Stomach (tissue), 9 donors: ENCODE measurements around the gene ADH4. TPM values are rescaled to one million over a fixed set of nuclear protein-coding genes. Genes with fewer than 3 reads are reported as not detected.

Experiments
- DNase-seq, 2 donors: peaks; one replicate each; pipeline versions ENCODE4 v3.0.0 to v3.0.0-alpha.2; 2013 to 2019
- H3K27ac ChIP-seq, 5 donors: fragments of 200-600 bp in 4 of 5; sonication (generic) in 4 of 5; one replicate each; pipeline ENCODE4 v1.5.1; 2013 to 2019; ENCODE audit warnings: mild to moderate bottlenecking in 1 of 5, moderate library complexity in 1 of 5
- H3K27me3 ChIP-seq, 3 donors: fragments of 200-600 bp; sonication (generic); one replicate each; pipeline ENCODE4 v1.5.1; 2017 to 2019; ENCODE audit warnings: mixed run types in 1 of 3
- H3K36me3 ChIP-seq, 4 donors: fragments of 200-600 bp; sonication (generic); 1 replicate in 3 of 4; 2 replicates in 1 of 4; pipeline ENCODE4 v1.5.1; 2016 to 2019
- H3K4me1 ChIP-seq, 4 donors: fragments of 200-600 bp; sonication (generic); one replicate each; pipeline ENCODE4 v1.5.1; 2016 to 2019
- H3K4me3 ChIP-seq, 4 donors: fragments of 200-600 bp; sonication (generic) in 3 of 4; one replicate each; pipeline ENCODE4 v1.5.1; 2016 to 2019; ENCODE audit warnings: mild to moderate bottlenecking in 1 of 4
- H3K9me3 ChIP-seq, 4 donors: fragments of 200-600 bp; sonication (generic); one replicate each; pipeline ENCODE4 v1.5.1; 2016 to 2019
- EP300 ChIP-seq: sonication (generic); formaldehyde crosslinking; IDR thresholded peaks from one replicate; pipeline ENCODE4 v1.6.1; 2017; ENCODE audit warnings: antibody characterized with exemption
- POLR2A ChIP-seq, 4 donors: fragments of 450-650 bp; IDR thresholded peaks; one replicate each; pipeline ENCODE4 v1.6.1; 2016; ENCODE audit warnings: antibody characterized with exemption in 4 of 4, control low read depth in 2 of 4, mild to moderate bottlenecking in 1 of 4, moderate library complexity in 1 of 4
- POLR2AphosphoS5 ChIP-seq, 3 donors: sonication (generic); formaldehyde crosslinking; IDR thresholded peaks; one replicate each; pipeline ENCODE4 v1.6.1; 2016; ENCODE audit warnings: antibody characterized with exemption in 3 of 3
- WGBS, 5 donors: extraction: QIAGEN DNeasy Blood & Tissue Kit in 3 of 5; methylation state at CpG; one replicate each; pipeline versions ENCODE4 v1.1.5 to v1.1.7; 2013 to 2018; 5-methylcytosine and 5-hydroxymethylcytosine counted together
- intact Hi-C: fragments of 100-400 bp; cut with DNase I; formaldehyde crosslinking; loops from one replicate; pipeline ENCODE4 v1.15.1; 2023; ENCODE audit warnings: low total_unique reads
- polyA plus RNA-seq, 3 donors: library from polyadenylated mRNA; stranded (reverse); fragments of 200-250 nt; gene quantifications; one replicate each; pipeline ENCODE4 v1.2.3, GENCODE V29; 2013
- total RNA-seq, 5 donors: library from RNA; depleted of rRNA; stranded (reverse); fragments of >200 nt; gene quantifications; one replicate each; pipeline versions ENCODE4 v1.1.0 to v1.2.3, GENCODE V29; 2014 to 2016
- TF ChIP-seq, protein P1 (sequence below), 7 experiments: fragments of 450-650 bp in 4 of 7; fragments of 200-600 bp in 3 of 7; sonication (generic) in 3 of 7; IDR thresholded peaks; one replicate each; pipeline ENCODE4 v1.5.1; 2016 to 2019; ENCODE audit warnings: antibody characterized with exemption in 7 of 7, control low read depth in 2 of 7, mild to moderate bottlenecking in 1 of 7
- donor health status: healthy with polysubstance abuse.
- donor health status: Bipolar disorder and iron deficiency.
- donor health status: healthy.

Gene ADH4
- total and polyA plus RNA-seq, 8 donors, result 0.25 to 1.8 (median 0.50) TPM; not detected in 5

DNA sequence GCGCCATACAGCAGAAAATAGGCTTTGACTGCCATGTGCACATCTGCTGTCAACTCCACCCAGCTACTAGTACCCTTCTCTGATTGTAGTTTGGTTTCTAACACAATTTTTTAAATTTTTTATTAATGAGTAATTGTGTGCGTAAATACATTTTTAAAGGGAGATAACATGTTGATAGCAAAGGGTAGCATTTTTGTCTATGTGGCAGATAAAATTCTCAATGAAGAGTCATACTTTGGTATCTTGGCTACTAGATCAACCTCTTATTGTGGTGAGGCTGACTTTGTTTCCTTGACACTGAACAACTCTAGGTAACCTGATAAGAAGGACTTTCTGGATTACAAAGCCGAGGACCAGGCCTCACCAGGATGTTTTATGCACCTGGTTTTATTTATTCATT, 9.5 kb downstream of the ADH4 start:
- intact Hi-C loops, result no loop called here
- Histone ChIP-seq H3K36me3 (no peaks in the 10 kb centered on the region), H3K4me3 (no peak overlapping the region), H3K27me3 (no peaks in the 10 kb centered on the region), H3K4me1 (no peaks in the 10 kb centered on the region), H3K9me3 (no peaks in the 10 kb centered on the region), H3K27ac (no peak overlapping the region)
- TF ChIP-seq POLR2A (IDR thresholded peaks at IDR 0.05) (no peak), EP300 (no peak), POLR2AphosphoS5 (IDR thresholded peaks at IDR 0.05) (no peak)
- TF ChIP-seq, protein P1, sequence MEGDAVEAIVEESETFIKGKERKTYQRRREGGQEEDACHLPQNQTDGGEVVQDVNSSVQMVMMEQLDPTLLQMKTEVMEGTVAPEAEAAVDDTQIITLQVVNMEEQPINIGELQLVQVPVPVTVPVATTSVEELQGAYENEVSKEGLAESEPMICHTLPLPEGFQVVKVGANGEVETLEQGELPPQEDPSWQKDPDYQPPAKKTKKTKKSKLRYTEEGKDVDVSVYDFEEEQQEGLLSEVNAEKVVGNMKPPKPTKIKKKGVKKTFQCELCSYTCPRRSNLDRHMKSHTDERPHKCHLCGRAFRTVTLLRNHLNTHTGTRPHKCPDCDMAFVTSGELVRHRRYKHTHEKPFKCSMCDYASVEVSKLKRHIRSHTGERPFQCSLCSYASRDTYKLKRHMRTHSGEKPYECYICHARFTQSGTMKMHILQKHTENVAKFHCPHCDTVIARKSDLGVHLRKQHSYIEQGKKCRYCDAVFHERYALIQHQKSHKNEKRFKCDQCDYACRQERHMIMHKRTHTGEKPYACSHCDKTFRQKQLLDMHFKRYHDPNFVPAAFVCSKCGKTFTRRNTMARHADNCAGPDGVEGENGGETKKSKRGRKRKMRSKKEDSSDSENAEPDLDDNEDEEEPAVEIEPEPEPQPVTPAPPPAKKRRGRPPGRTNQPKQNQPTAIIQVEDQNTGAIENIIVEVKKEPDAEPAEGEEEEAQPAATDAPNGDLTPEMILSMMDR (IDR thresholded peaks at IDR 0.05), result no peak
- 53 to 87% (median 71%) methylated on average over 3 of the region's 3 CpGs for WGBS, 5 donors
- no peak for DNase-seq

DNA sequence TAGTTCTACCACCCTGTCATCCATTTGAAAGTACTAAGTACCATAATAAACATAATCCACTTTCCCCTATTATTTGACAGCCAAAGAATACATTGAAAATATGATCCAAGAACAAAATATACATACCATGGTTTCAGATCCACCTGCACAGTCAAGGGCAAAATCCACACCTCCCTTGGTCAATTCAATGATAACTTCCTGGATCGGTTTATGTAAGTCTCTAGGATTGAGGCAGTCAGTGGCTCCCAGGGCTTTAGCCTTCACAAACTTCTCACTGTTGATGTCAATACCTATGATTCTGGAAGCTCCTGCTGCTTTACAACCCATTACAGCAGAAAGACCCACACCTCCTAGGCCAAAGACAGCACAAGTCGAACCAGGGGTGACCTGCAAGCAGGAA, 12.7 kb downstream of the ADH4 start:
- H3K36me3 ChIP-seq, result no peaks in the 10 kb centered on the region
- H3K27me3 ChIP-seq, result no peaks in the 10 kb centered on the region
- TF ChIP-seq EP300 (no peak), POLR2AphosphoS5 (IDR thresholded peaks at IDR 0.05) (no peak), POLR2A (IDR thresholded peaks at IDR 0.05) (no peak)
- TF ChIP-seq, protein P1 (IDR thresholded peaks at IDR 0.05), result no peak
- no peak overlapping the region for H3K4me3 ChIP-seq
- 40 to 90% (median 75%) methylated on average over 2 of the region's 2 CpGs for WGBS, 5 donors
- H3K27ac ChIP-seq, result no peak overlapping the region
- no peaks in the 10 kb centered on the region for H3K4me1 ChIP-seq
- intact Hi-C loops, result no loop called here
- no peak for DNase-seq
- H3K9me3 ChIP-seq, result no peaks in the 10 kb centered on the region

DNA sequence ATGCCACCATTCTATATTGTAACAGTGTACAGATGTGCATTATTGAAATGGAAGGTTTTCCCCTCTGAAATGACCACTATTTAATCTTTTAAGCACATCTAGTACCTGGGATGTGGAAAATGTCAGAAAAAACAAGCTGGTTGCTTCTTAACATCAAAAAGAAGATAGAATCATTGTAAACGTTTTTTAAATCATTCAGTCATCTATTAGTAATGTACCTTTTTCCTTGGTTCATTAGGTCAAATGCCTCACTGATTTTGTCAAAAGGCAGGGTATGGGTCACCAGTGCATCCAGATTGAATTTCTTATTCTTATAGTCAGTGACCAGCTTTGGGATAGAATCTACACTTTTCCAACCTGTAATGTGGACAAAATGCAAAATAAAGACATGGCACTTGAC, 17.7 kb downstream of the ADH4 start:
- no peaks in the 10 kb centered on the region for H3K9me3 ChIP-seq
- no peaks in the 10 kb centered on the region for H3K27me3 ChIP-seq
- WGBS, 5 donors, result 41 to 73% (median 64%) methylated on average over 1 of the region's 1 CpG
- no peaks in the 10 kb centered on the region for H3K4me1 ChIP-seq
- H3K27ac ChIP-seq, result no peak overlapping the region
- no peaks in the 10 kb centered on the region for H3K36me3 ChIP-seq
- H3K4me3 ChIP-seq, result no peak overlapping the region
- TF ChIP-seq, protein P1 (IDR thresholded peaks at IDR 0.05), result no peak
- no peak for TF ChIP-seq EP300
- TF ChIP-seq POLR2A (IDR thresholded peaks at IDR 0.05), result no peak
- intact Hi-C loops, result loop anchor here (10.0 kb wide), 1 partner anchor 338 kb away; no protein-coding TSS in a partner anchor
- no peak for DNase-seq

DNA sequence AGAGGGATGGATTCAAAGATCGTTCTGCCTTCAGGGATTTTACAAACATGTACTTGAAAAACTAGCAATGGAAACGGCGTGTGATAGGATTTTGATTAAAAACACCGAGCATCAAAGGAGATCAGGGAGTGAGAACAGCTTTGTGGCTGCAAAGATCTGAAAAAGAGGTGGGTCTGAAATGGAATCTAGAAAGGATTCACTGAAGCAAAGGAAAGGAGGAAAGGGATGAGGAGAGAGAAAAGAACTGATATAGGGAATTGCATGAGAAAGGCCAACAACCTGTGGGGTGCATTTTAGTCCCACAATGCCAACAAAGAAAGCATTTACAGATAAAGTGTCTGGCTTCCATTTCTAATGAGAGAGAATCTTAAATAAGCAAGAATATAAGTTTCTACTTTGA, 23.1 kb downstream of the ADH4 start:
- WGBS, 5 donors, result 60 to 80% (median 77%) methylated on average over 4 of the region's 4 CpGs
- Histone ChIP-seq H3K4me3 (no peak overlapping the region), H3K4me1 (peaks cover 0 to 3% (median 2%) of the 10 kb centered on the region in 4 donors), H3K9me3 (no peaks in the 10 kb centered on the region), H3K27ac (no peak overlapping the region), H3K27me3 (no peaks in the 10 kb centered on the region), H3K36me3 (no peaks in the 10 kb centered on the region)
- intact Hi-C loops, result loop anchor here (10.0 kb wide), 1 partner anchor 344 kb away; no protein-coding TSS in a partner anchor
- no peak for TF ChIP-seq EP300
- TF ChIP-seq, protein P1 (IDR thresholded peaks at IDR 0.05), result no peak
- TF ChIP-seq POLR2A (IDR thresholded peaks at IDR 0.05), result no peak
- no peak for TF ChIP-seq POLR2AphosphoS5 (IDR thresholded peaks at IDR 0.05)
- no peak for DNase-seq
